Lung (tissue), 12 donors: ENCODE measurements around the gene LTB4R2. TPM values are rescaled to one million over a fixed set of nuclear protein-coding genes. Genes with fewer than 3 reads are reported as not detected.

Experiments used
- ATAC-seq: fragments of 200-7000 bp; cut with Tn5 transposase; one replicate; pipeline ENCODE4 v1.9.1; 2020; ENCODE audit warnings: moderate number of reproducible peaks; ENCODE audit not compliant: insufficient read depth, low FRiP score
- DNase-seq, 3 donors: peaks; one replicate each; pipeline ENCODE4 v3.0.0-alpha.2; 2013 to 2017
- H3K27ac ChIP-seq, 2 donors: one replicate each; pipeline ENCODE4 v1.5.1; 2013; ENCODE audit warnings: mild to moderate bottlenecking in 2 of 2, moderate library complexity in 2 of 2, control low read depth in 1 of 2, inconsistent platforms in 1 of 2, low read depth in 1 of 2, low read length in 1 of 2
- H3K27me3 ChIP-seq, 3 donors: one replicate each; pipeline ENCODE4 v1.5.1; 2013; ENCODE audit warnings: low read length in 2 of 3; ENCODE audit not compliant: control insufficient read depth in 3 of 3, insufficient read depth in 3 of 3
- H3K36me3 ChIP-seq, 4 donors: one replicate each; pipeline ENCODE4 v1.5.1; 2013; ENCODE audit warnings: low read length in 4 of 4, mild to moderate bottlenecking in 1 of 4, moderate library complexity in 1 of 4; ENCODE audit not compliant: control insufficient read depth in 4 of 4, insufficient read depth in 4 of 4
- H3K4me1 ChIP-seq, 5 donors: one replicate each; pipeline ENCODE4 v1.5.1; 2013; ENCODE audit warnings: low read length in 5 of 5, mild to moderate bottlenecking in 2 of 5, moderate library complexity in 1 of 5; ENCODE audit not compliant: control insufficient read depth in 5 of 5, insufficient read depth in 5 of 5
- H3K4me3 ChIP-seq: one replicate; pipeline ENCODE4 v1.5.1; 2013; ENCODE audit warnings: mild to moderate bottlenecking, control low read depth, moderate library complexity
- H3K9ac ChIP-seq, 2 donors: one replicate each; pipeline ENCODE4 v1.5.1; 2013; ENCODE audit warnings: low read length in 2 of 2, control low read depth in 1 of 2; ENCODE audit not compliant: insufficient read depth in 1 of 2
- H3K9me3 ChIP-seq, 4 donors: one replicate each; pipeline ENCODE4 v1.5.1; 2013; ENCODE audit warnings: low read length in 3 of 4, mild to moderate bottlenecking in 1 of 4, moderate library complexity in 1 of 4; ENCODE audit not compliant: control insufficient read depth in 4 of 4, insufficient read depth in 3 of 4
- CTCF ChIP-seq: IDR thresholded peaks from 2 replicates; pipeline ENCODE4 v1.5.1; 2012; ENCODE audit warnings: mild to moderate bottlenecking; ENCODE audit errors: control extremely low read depth, extremely low read depth
- WGBS, 2 donors: extraction: QIAGEN DNeasy Blood & Tissue Kit; methylation state at CpG; one replicate each; pipeline ENCODE4 v1.1.7; 2013; 5-methylcytosine and 5-hydroxymethylcytosine counted together
- polyA plus RNA-seq, 2 donors: library from polyadenylated mRNA; stranded (reverse); fragments of 200-250 nt; gene quantifications; one replicate each; pipeline ENCODE4 v1.2.1, GENCODE V29; 2013
- total RNA-seq, 2 donors: library from RNA; depleted of rRNA in 1 of 2; stranded (reverse); fragments of >200 nt in 1 of 2; gene quantifications; one replicate each; pipeline ENCODE4 v1.2.1, GENCODE V29; 2014 to 2021
- donor health status: control.
- donor health status: control.
- donor health status: Bipolar disorder and iron deficiency.
- donor health status: healthy.
- donor health status: DM: yes; HTN: yes; CAD: no.

Gene LTB4R2
- total and polyA plus RNA-seq, 4 donors: 1.8 to 14.0 (median 5.7) TPM

GRCh38 chr14:24270537-24271133, 39.3 kb upstream of the LTB4R2 start:
- Histone ChIP-seq H3K27ac (peak overlapping the region; percentile 97 to 98), H3K27me3 (no peaks in the 10 kb centered on the region), H3K9ac (peak overlapping the region; percentile 59 to 80), H3K9me3 (no peaks in the 10 kb centered on the region), H3K4me3 (peak overlapping the region; percentile 83), H3K36me3 (peaks cover 3 to 35% (median 7%) of the 10 kb centered on the region in 4 donors), H3K4me1 (peaks cover 4 to 11% (median 6%) of the 10 kb centered on the region in 5 donors)
- no peak for ATAC-seq
- WGBS, 2 donors: 14 to 15% methylated on average over 13 of the region's 13 CpGs
- TF ChIP-seq CTCF: no peak
- DNase-seq: no peak

GRCh38 chr14:24271134-24271833, 38.7 kb upstream of the LTB4R2 start, which contains the start of gene RABGGTA:
Gene RABGGTA, minus strand, starts transcription at chr14:24271597. Its CDS starts 482 bp downstream, at chr14:24271115.
- peak; percentile 64 for TF ChIP-seq CTCF
- 0% methylated on average over 54 to 61 of the region's 61 CpGs for WGBS, 2 donors
- peak within 1 kb of the TSS; percentile 59 to 80 for H3K9ac ChIP-seq
- no peaks in the 10 kb centered on the region for H3K27me3 ChIP-seq
- ATAC-seq (peak; percentile 91), DNase-seq (peak; percentile 89 to 95 (median 90))
- peaks cover 3 to 30% (median 7%) of the 10 kb centered on the region in 4 donors for H3K36me3 ChIP-seq
- H3K27ac ChIP-seq: peak within 1 kb of the TSS; percentile 97 to 98
- peaks cover 4 to 11% (median 6%) of the 10 kb centered on the region in 5 donors for H3K4me1 ChIP-seq
- no peaks in the 10 kb centered on the region for H3K9me3 ChIP-seq
- peak within 1 kb of the TSS; percentile 83 for H3K4me3 ChIP-seq

GRCh38 chr14:24271834-24272263, 38.1 kb upstream of the LTB4R2 start:
- DNase-seq: no peak
- no peak for TF ChIP-seq CTCF
- peaks cover 4 to 11% (median 6%) of the 10 kb centered on the region in 5 donors for H3K4me1 ChIP-seq
- H3K27me3 ChIP-seq: no peaks in the 10 kb centered on the region
- peak overlapping the region; percentile 97 to 98 for H3K27ac ChIP-seq
- ATAC-seq: no peak
- H3K9me3 ChIP-seq: no peaks in the 10 kb centered on the region
- peaks cover 3 to 24% (median 6%) of the 10 kb centered on the region in 4 donors for H3K36me3 ChIP-seq
- peak overlapping the region; percentile 59 to 71 for H3K9ac ChIP-seq
- WGBS, 2 donors: 20 to 23% methylated on average over 3 of the region's 3 CpGs
- peak overlapping the region; percentile 55 for H3K4me3 ChIP-seq
